Keratinocyte (primary cell): Measurements from ENCODE around the gene OBSCN. TPM values are rescaled to one million over a fixed set of nuclear protein-coding genes. Genes with fewer than 3 reads are reported as not detected.

Experiments
- DNase-seq: peaks from one replicate; pipeline ENCODE4 v3.0.0-alpha.2; 2011; ENCODE audit warnings: low read depth, missing footprints, low spot score
- FAIRE-seq: peaks from 2 replicates; lab custom pipeline; 2011; peaks lifted over from hg19 to GRCh38; lab: Jason Lieb, UNC
- H2AFZ ChIP-seq: 2 replicates; pipeline ENCODE4 v1.6.0; 2012; ENCODE audit warnings: low read length, control low read depth, inconsistent platforms; ENCODE audit not compliant: control insufficient read depth
- H3K27ac ChIP-seq: 2 replicates; pipeline ENCODE4 v1.5.1; 2011; ENCODE audit warnings: low read length; ENCODE audit not compliant: control insufficient read depth, insufficient read depth
- H3K27me3 ChIP-seq: 3 replicates; pipeline ENCODE4 v1.6.0; 2011; ENCODE audit warnings: low read length; ENCODE audit not compliant: control insufficient read depth, insufficient read depth; ENCODE audit errors: extremely low read depth
- H3K36me3 ChIP-seq, 2 experiments: 2 replicates in 1 of 2; 3 replicates in 1 of 2; pipeline ENCODE4 v1.5.1; 2011; ENCODE audit warnings: low read length in 2 of 2, mild to moderate bottlenecking in 1 of 2; ENCODE audit not compliant: control insufficient read depth in 2 of 2, insufficient read depth in 2 of 2; ENCODE audit errors: extremely low read depth in 1 of 2
- H3K4me1 ChIP-seq: 3 replicates; pipeline ENCODE4 v1.5.1; 2011; ENCODE audit warnings: low read length; ENCODE audit not compliant: control insufficient read depth, insufficient read depth; ENCODE audit errors: extremely low read depth
- H3K4me2 ChIP-seq: 3 replicates; pipeline ENCODE4 v1.6.0; 2011; ENCODE audit warnings: low read depth, low read length; ENCODE audit not compliant: control insufficient read depth, insufficient read depth; ENCODE audit errors: extremely low read depth
- H3K4me3 ChIP-seq, 3 experiments: fragments of 200-600 bp in 1 of 3; sonication (generic) in 1 of 3; 2 replicates in 2 of 3; 3 replicates in 1 of 3; pipeline ENCODE4 v1.5.1; 2011 to 2016; ENCODE audit warnings: low read length in 3 of 3, mild to moderate bottlenecking in 3 of 3, control low read depth in 2 of 3, inconsistent platforms in 1 of 3, low read depth in 1 of 3, mixed read lengths in 1 of 3, mixed run types in 1 of 3, moderate library complexity in 1 of 3; ENCODE audit not compliant: control insufficient read depth in 2 of 3, insufficient read depth in 2 of 3; ENCODE audit errors: extremely low read depth in 1 of 3
- H3K79me2 ChIP-seq: 2 replicates; pipeline ENCODE4 v1.6.0; 2012; ENCODE audit warnings: low read length; ENCODE audit not compliant: control insufficient read depth, insufficient read depth
- H3K9ac ChIP-seq: 3 replicates; pipeline ENCODE4 v1.6.0; 2011; ENCODE audit warnings: low read length; ENCODE audit not compliant: control insufficient read depth, insufficient read depth; ENCODE audit errors: extremely low read depth
- H3K9me1 ChIP-seq: 3 replicates; pipeline ENCODE4 v1.6.0; 2011; ENCODE audit warnings: low read length; ENCODE audit not compliant: control insufficient read depth, insufficient read depth; ENCODE audit errors: extremely low read depth
- H3K9me3 ChIP-seq: 2 replicates; pipeline ENCODE4 v1.5.1; 2012; ENCODE audit warnings: low read depth, low read length; ENCODE audit not compliant: control insufficient read depth
- H4K20me1 ChIP-seq: 3 replicates; pipeline ENCODE4 v1.6.0; 2011; ENCODE audit warnings: low read length; ENCODE audit not compliant: control insufficient read depth, insufficient read depth; ENCODE audit errors: extremely low read depth
- EZH2 ChIP-seq: IDR thresholded peaks from one replicate; pipeline ENCODE4 v1.6.1; 2012; ENCODE audit warnings: inconsistent platforms, mild to moderate bottlenecking, low read length, moderate library complexity
- dilution Hi-C: fragments of 300-500 bp; cut with MboI; formaldehyde crosslinking; loops from one replicate; pipeline ENCODE4 v1.7.0; 2020; ENCODE audit warnings: low sequenced_read_pairs; ENCODE audit not compliant: extremely low pct_ligation_motif_present
- polyA plus RNA-seq, 5 experiments: library from polyadenylated mRNA; depleted of rRNA in 3 of 5; stranded (reverse) in 3 of 5; stranded (forward) in 1 of 5; unstranded in 1 of 5; fragments of >200 nt; gene quantifications; 1 replicate in 1 of 5; 2 replicates in 3 of 5; 3 replicates in 1 of 5; pipeline versions ENCODE4 v1.2.1 to v1.2.3, GENCODE V29; 2011 to 2012; ENCODE audit warnings: missing spikeins in 2 of 5, low read depth in 1 of 5, low replicate concordance in 1 of 5
- TF ChIP-seq, protein P1 (sequence below), 3 experiments: IDR thresholded peaks in 1 of 3; conservative IDR thresholded peaks in 1 of 3; optimal IDR thresholded peaks in 1 of 3; 2 replicates in 2 of 3; 3 replicates in 1 of 3; pipeline versions ENCODE3 to v1.5.1; 2011; ENCODE audit warnings: low read length in 3 of 3, mild to moderate bottlenecking in 3 of 3, moderate library complexity in 2 of 3, control low read depth in 1 of 3, inconsistent platforms in 1 of 3; ENCODE audit not compliant: insufficient read depth in 2 of 3; ENCODE audit errors: extremely low read depth in 1 of 3

OBSCN gene
- polyA plus RNA-seq, 1 donor (not counting 4 experiments of a cell fraction or from before 2014, with no cell fraction given): 1.8 TPM

DNA sequence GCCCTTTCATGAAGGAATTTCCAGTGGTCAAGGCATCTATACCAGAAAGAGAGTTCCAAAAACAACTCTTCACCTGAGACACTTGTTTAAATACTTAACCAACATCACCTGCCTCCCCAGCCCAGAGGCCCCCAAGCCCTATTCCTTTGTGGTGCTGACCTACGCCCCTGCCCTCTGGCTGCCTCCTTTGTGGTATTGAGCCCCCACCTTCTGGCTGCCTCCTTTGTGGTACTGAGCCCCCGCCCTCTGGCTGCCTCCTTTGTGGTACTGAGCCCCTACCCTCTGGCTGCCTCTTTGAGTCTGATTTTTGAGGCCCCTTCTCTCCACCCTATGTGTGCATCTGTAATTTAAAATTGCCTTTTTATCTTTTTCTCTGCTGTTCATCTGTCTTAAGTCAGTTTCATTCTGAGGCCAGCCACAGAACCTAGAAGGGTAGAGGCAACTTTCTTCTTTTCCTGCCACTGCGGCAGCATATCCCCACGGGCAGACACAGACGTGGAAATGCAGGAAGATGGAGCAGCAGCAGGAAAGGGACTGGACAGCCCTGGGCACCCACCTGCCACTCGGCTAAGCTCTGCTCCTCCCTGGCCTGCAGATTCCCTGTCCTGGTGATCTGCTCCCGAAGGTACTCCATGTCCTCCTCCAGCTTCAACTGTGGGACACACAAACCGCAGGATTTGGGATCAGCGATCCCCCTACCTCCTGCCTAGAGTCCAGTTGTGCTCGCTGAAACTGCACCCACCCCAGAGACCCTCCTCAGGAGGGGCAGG is 205.6 kb downstream of the OBSCN start:
- Histone ChIP-seq H3K27ac (no peak overlapping the region), H4K20me1 (no peaks in the 10 kb centered on the region), H3K9me3 (no peaks in the 10 kb centered on the region), H3K9me1 (no peaks in the 10 kb centered on the region), H3K9ac (no peak overlapping the region), H3K4me3 (no peak overlapping the region), H3K27me3 (no peaks in the 10 kb centered on the region), H2AFZ (no peak overlapping the region), H3K36me3 (peaks cover 3 to 8% of the 10 kb centered on the region in 2 experiments), H3K79me2 (peaks cover 1% of the 10 kb centered on the region), H3K4me1 (peaks cover 21% of the 10 kb centered on the region), H3K4me2 (no peak overlapping the region)
- TF ChIP-seq, protein P1, sequence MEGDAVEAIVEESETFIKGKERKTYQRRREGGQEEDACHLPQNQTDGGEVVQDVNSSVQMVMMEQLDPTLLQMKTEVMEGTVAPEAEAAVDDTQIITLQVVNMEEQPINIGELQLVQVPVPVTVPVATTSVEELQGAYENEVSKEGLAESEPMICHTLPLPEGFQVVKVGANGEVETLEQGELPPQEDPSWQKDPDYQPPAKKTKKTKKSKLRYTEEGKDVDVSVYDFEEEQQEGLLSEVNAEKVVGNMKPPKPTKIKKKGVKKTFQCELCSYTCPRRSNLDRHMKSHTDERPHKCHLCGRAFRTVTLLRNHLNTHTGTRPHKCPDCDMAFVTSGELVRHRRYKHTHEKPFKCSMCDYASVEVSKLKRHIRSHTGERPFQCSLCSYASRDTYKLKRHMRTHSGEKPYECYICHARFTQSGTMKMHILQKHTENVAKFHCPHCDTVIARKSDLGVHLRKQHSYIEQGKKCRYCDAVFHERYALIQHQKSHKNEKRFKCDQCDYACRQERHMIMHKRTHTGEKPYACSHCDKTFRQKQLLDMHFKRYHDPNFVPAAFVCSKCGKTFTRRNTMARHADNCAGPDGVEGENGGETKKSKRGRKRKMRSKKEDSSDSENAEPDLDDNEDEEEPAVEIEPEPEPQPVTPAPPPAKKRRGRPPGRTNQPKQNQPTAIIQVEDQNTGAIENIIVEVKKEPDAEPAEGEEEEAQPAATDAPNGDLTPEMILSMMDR (optimal IDR thresholded peaks at IDR 0.05 in 1 of 3, IDR thresholded peaks at IDR 0.05 in 1 of 3, conservative IDR thresholded peaks at IDR 0.05 in 1 of 3; ENCODE audit: extremely low read depth in 1 of 3, insufficient read depth in 2 of 3, low read length in 3 of 3): no peak
- no peak for TF ChIP-seq EZH2
- FAIRE-seq: no peak
- DNase-seq: no peak
- dilution Hi-C loops: no loop called here

DNA sequence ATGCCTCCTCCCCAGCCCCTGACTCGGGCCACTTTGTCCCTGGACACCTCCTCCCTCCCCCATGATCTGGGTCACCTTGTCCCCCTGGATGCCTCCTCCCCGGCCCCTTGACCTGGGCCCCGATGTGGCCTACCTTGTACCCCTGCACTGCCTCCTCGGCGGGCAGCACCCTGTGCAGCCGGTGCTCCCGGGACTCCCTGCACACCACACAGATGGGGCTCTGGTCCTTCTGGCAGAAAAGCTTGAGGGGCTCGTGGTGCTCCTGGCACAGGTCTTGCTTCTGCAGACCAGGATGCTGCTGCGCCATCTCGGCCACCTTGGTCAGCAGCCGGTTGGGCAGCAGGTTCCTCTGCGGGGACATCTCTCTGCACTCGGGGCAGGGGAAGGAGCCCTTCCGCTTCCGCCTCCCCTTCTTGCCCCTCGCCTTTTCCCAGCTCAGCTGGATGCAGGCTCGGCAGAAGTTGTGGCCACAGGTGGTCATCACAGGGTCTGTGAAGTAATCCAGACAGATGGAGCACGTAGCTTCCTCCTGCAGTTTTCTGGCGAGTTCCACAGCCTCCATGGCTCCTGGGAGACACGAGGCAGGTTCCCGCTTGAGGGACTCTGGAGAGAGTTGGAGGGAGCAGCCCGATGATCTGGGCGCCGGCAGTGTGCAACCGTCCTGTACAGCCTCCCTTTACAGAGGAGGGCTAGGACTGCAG is 206.8 kb downstream of the OBSCN start:
- Histone ChIP-seq H4K20me1 (no peaks in the 10 kb centered on the region), H3K27ac (no peak overlapping the region), H3K36me3 (peaks cover 3 to 8% of the 10 kb centered on the region in 2 experiments), H3K79me2 (no peaks in the 10 kb centered on the region), H3K9me1 (no peaks in the 10 kb centered on the region), H3K9me3 (no peaks in the 10 kb centered on the region), H3K4me3 (no peak overlapping the region), H3K4me2 (no peak overlapping the region), H3K27me3 (no peaks in the 10 kb centered on the region), H3K4me1 (peaks cover 21% of the 10 kb centered on the region), H3K9ac (no peak overlapping the region), H2AFZ (no peak overlapping the region)
- dilution Hi-C loops: no loop called here
- FAIRE-seq (no peak), DNase-seq (no peak)
- TF ChIP-seq EZH2: no peak
- TF ChIP-seq, protein P1 (optimal IDR thresholded peaks at IDR 0.05 in 1 of 3, IDR thresholded peaks at IDR 0.05 in 1 of 3, conservative IDR thresholded peaks at IDR 0.05 in 1 of 3; ENCODE audit: extremely low read depth in 1 of 3, insufficient read depth in 2 of 3, low read length in 3 of 3): no peak
